GM21515 (cell line): ENCODE results near the gene ROBO2.

Source experiments
- ATAC-seq: cut with Tn5 transposase; IDR thresholded peaks from one replicate; pipeline ENCODE4 v1.9.1; 2021; ENCODE audit not compliant: unreplicated experiment

Gene ROBO2

DNA sequence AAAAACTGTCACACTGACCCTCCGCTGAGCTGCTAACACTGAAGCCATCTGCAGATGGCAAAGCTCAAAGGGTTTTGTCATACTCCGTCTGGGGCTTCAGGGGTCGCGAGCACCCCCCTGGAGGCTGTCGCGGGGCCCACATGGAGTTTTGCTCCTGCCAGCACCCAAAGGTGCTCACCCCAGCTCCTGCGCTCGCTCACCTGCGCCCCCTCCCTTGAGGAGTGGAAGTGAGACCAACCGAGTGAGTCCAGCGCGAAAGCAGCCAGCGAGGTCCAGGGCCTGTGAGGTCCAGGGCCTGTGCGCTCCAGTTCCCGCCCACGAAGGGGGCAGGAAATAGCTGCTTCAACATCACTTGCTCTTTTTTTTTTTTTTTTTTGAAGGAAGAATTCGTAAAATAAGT is 208.5 kb downstream of the ROBO2 start:
- no peak for ATAC-seq

GRCh38 chr3:77251136-77251535 is 211.2 kb downstream of the ROBO2 start:
- ATAC-seq, result no peak

GRCh38 chr3:77254967-77255831 is 215.3 kb downstream of the ROBO2 start:
- ATAC-seq, result peak; percentile 85

DNA sequence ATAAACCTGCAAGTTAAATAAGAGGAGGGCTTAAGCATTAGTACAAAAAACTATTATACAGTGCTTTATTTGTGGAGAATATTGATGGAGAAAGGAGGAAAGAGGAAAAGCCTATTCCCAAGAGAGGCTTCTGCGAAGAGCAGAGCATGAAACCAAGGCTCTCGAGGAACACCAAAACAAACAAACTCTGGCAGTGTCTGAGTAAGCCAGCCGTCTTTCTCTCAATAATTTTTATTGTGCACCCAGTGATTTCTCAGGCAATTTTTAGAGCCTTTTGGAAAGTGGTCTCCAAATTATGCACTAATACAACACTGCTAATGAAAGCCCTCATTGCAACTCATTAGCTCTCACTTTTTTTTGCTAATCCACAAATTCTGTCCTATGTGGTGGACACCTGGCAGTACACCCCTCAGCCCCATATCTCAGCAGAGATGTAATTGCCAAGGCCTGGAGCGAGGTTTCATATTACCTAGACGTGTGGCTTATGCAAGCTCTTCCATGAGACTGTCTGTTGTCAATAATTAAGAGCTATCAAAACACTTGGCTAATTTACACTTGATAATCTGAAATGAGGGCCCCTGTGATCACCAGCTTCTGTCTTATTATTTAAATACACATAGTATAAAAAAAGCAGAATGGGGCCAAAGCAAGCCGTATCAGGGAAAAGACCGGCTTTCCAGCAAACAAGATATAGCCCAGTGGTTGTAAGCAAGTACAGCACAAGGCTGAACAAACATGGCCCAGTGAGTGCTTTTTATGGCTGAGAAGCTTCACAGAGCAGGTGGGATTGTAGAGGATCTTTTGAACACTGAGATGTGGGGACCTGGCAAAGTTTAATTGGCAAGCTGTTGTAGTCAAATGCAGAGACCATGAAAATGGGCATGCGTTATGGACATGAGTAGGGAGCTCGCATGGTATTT is 216.9 kb downstream of the ROBO2 start:
- ATAC-seq, result no peak

DNA sequence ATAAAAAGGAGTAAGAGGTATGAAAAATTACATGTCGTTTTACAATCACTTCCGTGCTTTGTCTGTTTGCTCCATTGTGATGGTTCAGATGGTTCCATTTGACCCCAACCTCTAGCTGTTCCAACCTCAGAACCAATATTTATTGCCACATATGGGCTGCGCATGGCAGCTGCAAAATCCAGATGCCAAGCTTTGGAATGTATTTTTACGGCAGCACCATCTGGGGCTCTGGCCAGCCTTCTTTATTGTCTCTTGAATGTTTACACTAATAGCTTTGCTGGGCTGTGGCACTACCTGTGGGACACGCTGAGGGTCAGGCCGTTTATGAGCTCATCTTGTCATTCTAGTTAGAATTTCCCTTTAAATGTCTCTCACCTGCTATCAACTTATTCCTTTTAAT is 219.8 kb downstream of the ROBO2 start:
- ATAC-seq, result no peak

- no peak for ATAC-seq
Measured at GRCh38 chr3:77262361-77262760, 222.5 kb downstream of the ROBO2 start.

- ATAC-seq, result no peak
Measured at GRCh38 chr3:77267589-77267988, 227.7 kb downstream of the ROBO2 start.

- no peak for ATAC-seq
Measured at GRCh38 chr3:77271306-77271705, 231.4 kb downstream of the ROBO2 start.

DNA sequence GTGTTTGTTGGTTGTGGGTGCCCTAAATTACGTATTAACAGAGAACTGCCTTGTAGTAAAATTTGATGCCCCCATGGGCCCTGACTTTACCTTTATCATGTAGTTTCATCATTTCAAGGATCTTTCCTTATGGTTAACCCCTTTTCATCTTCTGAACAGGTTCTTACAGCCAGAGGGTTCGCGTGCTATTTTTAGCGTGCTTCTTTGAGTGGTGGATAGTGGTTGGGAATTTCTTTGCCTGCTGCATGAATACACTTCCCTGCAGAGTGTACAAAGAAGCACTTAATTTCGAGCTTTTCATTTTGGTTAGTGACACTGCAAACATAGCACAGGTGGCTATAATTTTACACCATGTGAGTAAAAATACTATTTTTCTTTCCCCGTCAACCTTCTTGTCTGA is 231.8 kb downstream of the ROBO2 start:
- no peak for ATAC-seq

DNA sequence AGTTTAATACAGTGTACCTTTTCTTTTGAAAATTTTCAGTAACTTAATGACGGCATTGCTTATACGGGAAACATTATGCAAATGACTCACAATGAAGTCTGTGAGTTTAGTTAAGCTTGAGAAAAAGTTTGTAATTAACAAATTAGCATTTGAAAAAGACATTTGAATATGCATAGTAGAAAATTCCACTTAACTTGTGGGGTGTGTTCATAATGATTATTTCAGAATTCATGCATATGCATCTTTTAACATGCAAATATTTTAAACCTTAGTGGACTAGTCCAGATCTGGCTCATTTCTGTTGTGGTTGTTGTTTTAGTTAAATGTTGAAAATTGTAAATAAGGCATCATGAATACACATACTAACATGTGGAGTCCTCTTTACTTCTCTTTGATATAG is 239.4 kb downstream of the ROBO2 start:
- no peak for ATAC-seq

GRCh38 chr3:77281721-77282120 is 241.8 kb downstream of the ROBO2 start:
- no peak for ATAC-seq

DNA sequence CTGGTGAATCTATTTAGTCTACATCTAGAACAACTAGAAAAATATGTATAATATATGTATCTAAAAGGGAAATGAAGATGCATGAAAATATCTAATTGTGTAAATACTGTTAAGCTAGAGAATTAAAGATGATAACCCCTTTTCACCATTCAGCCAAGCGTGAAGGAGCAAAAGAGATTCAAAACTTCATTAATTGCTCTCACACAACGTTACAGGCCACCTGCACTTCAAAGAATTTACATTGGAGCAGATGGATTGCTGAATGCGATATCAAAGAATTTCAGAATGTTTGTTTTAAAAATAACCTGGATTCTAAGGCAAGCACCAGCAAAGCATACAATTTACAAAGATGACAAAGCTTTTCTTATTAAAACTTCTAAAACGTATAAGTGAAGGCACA is 243.2 kb downstream of the ROBO2 start:
- no peak for ATAC-seq

DNA sequence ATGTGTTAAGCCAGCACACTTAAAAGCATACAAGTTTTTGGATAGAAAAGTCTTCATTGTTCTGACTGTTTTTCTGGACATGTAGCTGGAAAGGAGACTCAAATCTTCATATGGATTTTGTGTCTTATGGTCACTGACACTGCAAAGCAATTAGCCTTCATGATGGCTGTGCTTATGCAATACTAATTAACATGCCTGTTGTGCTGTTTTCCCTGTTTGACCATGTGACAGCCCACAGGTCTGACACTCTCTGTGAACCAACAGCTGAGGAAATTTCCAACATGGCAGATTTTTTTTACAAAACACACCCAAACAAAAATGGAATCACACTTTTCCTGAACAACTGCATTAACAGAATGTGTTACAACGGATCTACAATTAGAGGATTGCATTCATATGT is 248.4 kb downstream of the ROBO2 start:
- no peak for ATAC-seq

- no peak for ATAC-seq
Measured at GRCh38 chr3:77296527-77296926, 256.6 kb downstream of the ROBO2 start.

DNA sequence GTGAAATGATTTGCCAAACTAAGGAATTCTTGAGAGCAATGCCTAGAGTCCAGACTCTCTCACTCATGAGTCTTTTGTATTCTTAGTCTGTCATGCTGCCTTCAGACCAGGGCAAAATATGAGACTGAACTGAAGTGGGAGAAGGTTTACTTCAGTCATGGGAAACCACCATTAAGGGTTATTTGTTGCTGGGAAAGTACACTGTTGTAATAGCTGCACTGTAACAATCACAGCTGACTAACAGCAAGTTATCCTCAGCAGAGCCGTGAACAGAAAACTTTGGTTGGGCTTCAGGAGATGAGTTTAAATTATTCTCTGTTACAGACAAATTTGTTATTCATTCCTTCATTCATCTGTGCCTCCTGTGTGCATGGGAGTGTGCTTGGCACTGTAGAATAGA is 258.5 kb downstream of the ROBO2 start:
- no peak for ATAC-seq

DNA sequence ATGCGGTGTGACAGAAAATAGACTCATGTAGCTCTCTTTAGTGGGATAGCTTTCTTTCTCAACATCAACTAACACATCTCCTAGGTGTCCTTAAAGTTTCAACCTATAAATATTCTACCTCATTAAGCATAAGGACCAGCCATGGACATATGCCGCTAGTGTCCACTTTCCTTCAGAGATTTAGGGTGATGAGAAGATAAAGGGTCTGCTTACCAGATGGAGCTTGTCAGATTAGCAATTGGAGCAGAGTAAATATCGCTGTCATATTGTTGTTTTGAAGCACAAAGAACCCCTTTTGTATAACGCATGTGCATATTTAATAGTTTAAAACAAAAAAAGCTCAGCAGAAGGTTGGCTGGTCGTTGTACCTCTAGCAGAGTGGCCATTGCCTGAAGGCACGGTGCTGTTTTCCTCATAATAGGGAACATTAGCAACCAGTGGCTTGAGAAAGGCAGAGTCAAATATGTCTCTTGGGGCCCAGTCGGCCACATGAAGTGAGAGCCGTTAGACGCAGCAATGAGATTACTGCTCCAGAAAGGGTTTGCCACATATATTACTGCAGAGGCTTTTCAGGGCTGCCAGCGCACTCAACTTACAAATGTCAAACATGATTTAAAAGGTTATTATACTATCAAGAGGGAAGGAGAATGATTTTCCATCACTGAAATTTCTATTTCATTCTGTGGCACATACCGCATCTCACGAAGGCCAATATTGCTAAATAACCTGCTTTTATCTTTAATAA is 264.2 kb downstream of the ROBO2 start:
- ATAC-seq, result no peak

DNA sequence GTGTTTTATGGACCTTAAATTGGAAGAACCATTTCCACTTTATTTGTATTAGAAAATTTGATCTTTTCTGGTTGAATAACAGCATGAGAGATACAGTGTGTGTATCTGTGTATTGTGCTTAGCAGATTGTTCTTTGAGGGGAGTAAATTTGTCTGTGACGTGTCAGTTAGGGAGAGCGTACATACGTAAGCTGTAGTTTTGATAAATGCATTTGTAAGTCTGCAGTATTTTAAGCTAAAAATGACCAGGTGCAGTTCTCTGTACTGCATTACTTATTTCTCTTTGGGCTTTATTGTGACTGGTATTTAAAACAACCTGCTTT is 264.8 kb downstream of the ROBO2 start:
- ATAC-seq, result no peak

- no peak for ATAC-seq
Measured at GRCh38 chr3:77309460-77309859, 269.6 kb downstream of the ROBO2 start.

DNA sequence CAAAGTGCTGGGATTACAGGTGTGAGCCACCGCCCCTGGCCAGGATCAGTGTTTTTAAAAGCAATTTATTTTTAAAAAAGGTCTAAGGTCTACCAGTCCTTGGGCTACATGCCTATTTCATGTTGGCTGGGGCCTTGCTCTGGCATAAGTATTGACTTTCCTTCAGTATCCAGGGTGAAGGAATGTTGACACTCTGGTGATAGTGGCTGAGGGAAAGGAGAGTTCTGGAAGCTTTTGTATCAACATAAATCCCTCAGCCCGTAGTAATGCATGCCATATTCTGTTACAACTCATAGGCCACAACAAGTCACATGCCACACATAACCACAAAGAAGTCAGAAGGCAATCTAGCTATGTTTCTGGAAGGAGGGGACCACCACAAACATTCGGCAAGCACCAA is 273.9 kb downstream of the ROBO2 start:
- ATAC-seq, result no peak

DNA sequence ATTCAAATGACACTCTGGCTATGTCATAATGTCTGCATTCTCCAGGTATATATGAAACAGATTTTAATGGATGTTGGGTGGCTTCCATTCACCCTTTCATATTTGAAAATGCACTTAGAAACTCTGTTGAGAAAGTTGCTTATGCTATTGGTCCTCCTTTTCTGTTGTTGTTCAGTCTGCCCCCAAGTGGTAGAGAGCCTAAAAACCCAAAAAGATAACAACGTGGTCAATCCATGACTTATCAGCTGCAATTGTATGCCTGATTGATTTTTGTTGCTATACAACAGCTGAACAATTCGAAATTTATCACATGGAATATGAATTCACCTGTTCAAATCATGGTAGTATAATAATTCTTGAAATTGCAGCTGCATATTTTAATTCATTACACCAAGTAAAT is 279.8 kb downstream of the ROBO2 start:
- ATAC-seq, result no peak

DNA sequence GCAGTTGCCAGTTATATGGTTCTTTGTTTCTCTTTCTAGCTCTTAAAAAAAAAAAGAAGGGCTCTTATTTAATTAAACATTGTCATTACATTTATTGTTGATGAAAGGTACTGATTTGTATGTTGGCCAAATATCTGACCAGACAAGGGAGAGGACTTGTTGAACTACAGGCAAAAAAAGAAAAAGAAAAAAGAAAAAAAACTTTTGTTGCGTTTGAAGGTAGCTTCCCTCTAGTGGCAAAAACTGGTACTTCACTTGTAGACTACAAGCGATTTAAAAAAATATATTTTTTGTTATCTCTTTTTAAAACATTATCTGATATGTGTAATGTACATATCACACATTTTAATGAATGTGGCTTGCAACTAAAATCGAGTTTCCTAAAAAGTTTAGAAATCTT is 280.6 kb downstream of the ROBO2 start:
- no peak for ATAC-seq

GRCh38 chr3:77321646-77322045 is 281.7 kb downstream of the ROBO2 start:
- no peak for ATAC-seq
